Jurkat, Clone E6-1 (cell line): ENCODE measurements around the gene OR51S1. TPM values are rescaled to one million over a fixed set of nuclear protein-coding genes. Genes with fewer than 3 reads are reported as not detected.
"Not testable (repeated sequence)": the region's sequence is repeated elsewhere in the genome, so short reads cannot be mapped to it uniquely, and the experiment has no call there.

Experiments
- DNase-seq: peaks from one replicate; pipeline ENCODE4 v3.0.0-alpha.2; 2011; ENCODE audit warnings: low read depth, low spot score
- H3K4me3 ChIP-seq: 2 replicates; pipeline ENCODE4 v1.5.1; 2011; ENCODE audit warnings: mild to moderate bottlenecking, low read length, control low read depth, moderate library complexity
- polyA plus RNA-seq: library from polyadenylated mRNA; unstranded; fragments of >200 nt; gene quantifications from one replicate; pipeline ENCODE4 v1.2.1, GENCODE V29; 2012; ENCODE audit warnings: missing spikeins; ENCODE audit not compliant: insufficient read length, insufficient read depth

The OR51S1 gene, protein sequence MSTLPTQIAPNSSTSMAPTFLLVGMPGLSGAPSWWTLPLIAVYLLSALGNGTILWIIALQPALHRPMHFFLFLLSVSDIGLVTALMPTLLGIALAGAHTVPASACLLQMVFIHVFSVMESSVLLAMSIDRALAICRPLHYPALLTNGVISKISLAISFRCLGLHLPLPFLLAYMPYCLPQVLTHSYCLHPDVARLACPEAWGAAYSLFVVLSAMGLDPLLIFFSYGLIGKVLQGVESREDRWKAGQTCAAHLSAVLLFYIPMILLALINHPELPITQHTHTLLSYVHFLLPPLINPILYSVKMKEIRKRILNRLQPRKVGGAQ
- not detected for polyA plus RNA-seq

DNA sequence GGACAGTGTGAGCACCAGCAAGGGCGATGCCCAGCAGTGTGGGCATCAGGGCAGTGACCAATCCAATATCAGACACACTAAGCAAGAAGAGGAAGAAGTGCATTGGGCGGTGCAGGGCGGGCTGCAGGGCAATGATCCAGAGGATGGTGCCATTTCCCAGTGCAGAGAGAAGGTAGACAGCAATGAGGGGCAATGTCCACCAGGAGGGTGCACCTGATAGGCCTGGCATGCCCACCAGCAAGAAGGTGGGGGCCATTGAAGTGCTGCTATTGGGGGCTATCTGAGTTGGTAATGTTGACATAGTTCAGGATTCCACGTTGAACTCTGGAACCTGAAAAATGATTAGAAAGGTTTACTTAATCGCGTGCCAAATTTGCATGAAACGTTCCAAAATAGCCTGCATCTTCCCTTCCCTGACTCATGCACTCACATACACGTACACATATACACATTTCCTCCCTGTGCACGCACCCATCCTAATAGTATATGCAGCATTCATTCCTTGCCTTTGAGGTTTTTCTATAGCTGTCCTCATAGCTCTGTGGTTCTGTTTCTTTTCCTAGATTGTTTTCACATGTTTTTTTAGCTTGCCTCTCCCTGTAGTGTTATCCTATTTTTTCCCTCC is at the start of gene OR51S1:
Gene OR51S1, minus strand, starts transcription at position 301 of the 625 bp plus-strand sequence. Its CDS starts 0 bp downstream, at position 301.
- no peak for DNase-seq
- no peak within 1 kb of the TSS for H3K4me3 ChIP-seq

DNA sequence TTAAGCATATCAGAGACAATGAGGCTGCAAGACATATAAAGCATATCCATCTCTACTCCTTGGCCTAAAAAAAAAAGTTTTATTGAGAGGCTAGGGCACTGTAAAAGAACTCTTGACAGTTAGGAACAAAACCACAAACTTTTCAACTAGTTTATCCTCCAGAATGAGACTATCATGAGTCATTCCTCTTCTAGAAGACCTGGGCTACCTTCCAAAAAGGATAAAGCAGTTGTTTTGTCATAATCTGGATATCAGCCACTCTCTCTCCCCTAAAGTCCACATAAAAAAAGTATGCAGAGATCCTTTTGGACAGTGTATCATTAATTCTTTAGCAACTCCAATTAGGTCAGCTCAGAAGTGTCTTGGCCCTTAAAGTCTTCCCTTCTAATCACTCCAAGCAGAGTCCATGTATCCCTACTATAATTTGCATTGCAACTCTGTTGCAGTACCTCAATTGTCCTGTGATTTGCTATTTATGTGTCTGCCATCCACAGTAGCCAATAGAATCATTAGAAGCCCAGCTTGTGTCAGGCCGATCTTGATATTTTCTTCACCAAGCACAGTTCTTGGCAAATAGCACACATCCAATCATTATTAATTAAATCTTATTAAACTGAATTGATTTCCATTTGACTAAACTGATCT is 43.1 kb upstream of the OR51S1 start:
- no peak for DNase-seq
- H3K4me3 ChIP-seq = no peak overlapping the region

DNA sequence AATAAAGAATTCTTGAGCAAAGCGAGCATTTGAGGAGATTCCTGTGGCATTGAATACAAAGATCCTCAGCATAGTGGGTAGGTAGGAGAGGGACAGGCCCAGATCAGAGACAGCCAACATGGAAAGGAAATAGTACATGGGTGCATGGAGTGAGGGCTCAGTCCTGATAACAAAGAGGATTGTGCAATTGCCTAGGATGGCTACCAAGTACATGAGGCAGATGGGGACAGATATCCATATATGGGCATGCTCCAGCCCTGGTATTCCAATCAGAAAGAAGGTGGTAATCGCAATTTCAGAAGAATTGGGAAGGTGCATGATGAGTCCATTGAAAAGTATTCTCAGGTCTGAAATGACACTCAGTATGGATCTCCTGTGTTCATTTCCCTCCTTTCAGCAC is 41.3 kb upstream of the OR51S1 start:
- no peak for DNase-seq
- no peak overlapping the region for H3K4me3 ChIP-seq

DNA sequence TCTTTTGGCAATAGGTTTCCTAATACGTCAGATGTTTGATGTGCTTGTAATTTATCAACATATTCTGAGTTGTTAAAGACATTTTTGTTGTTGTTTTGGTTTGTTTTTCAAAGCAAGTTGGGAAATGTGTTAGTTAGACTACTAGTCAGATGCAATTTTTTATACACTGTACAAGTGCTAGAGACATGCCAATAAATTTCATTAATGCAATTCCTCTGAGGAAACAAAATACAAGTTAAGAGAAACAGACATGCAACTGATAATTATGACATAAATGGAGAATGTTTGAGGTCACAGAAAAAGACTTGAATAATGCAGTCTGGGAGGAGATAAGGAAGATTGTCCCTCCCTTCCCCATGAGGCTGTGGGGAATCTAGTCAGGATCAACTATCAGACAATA is 38.6 kb upstream of the OR51S1 start:
- DNase-seq = no peak
- H3K4me3 ChIP-seq = no peak overlapping the region

DNA sequence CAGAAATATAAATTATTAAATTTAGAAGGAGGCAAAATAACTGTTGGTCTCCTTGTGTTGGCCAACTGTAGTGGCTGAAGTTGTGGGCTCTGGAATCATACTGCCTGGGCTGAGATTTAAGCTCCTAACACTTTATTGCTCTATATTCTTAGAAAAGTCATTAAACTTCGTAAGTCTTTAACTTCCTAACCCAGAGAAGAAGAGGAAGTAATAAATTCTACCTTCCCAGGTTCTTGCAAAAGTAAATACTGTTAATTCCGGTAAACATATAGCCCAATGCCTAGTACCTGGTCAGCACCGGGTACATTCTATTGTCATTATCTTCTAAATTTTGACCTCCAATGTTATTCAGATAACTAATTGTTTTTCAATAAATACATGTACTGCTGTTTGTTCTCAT is 37.2 kb upstream of the OR51S1 start:
- H3K4me3 ChIP-seq = no peak overlapping the region
- DNase-seq = no peak

DNA sequence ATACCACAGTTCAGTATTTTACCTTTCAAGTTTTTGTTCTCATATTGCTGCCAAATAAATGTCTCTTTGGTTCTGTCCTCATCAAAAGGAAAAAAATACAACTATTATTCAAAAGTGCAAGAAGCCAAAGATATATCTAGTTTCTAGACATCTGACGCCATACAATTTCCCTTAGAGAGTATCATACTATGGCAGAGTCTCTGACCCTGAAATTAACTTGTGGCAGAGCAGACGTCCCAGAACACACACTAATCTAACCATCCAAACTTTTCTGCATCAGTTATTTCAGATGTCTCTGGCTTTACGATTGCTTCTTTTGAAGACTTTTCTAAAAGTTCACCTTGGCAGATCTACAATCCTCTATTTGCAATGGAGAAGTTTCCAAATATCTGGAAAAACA is 35.4 kb upstream of the OR51S1 start:
- DNase-seq = no peak
- no peak overlapping the region for H3K4me3 ChIP-seq

DNA sequence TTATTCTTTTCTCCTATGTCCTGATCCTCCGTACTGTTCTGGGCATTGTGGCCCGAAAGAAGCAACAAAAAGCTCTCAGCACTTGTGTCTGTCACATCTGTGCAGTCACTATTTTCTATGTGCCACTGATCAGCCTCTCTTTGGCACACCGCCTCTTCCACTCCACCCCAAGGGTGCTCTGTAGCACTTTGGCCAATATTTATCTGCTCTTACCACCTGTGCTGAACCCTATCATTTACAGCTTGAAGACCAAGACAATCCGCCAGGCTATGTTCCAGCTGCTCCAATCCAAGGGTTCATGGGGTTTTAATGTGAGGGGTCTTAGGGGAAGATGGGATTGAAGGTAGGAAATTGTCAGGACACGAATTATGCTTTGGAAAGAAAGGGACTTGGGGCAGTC is 33.5 kb upstream of the OR51S1 start:
- H3K4me3 ChIP-seq = no peak overlapping the region
- no peak for DNase-seq

DNA sequence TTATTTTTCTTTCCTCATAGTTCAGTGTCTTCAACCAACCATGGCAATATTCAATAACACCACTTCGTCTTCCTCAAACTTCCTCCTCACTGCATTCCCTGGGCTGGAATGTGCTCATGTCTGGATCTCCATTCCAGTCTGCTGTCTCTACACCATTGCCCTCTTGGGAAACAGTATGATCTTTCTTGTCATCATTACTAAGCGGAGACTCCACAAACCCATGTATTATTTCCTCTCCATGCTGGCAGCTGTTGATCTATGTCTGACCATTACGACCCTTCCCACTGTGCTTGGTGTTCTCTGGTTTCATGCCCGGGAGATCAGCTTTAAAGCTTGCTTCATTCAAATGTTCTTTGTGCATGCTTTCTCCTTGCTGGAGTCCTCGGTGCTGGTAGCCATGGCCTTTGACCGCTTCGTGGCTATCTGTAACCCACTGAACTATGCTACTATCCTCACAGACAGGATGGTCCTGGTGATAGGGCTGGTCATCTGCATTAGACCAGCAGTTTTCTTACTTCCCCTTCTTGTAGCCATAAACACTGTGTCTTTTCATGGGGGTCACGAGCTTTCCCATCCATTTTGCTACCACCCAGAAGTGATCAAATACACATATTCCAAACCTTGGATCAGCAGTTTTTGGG is 33.0 kb upstream of the OR51S1 start, which contains the start of gene OR51T1:
Gene OR51T1, plus strand, starts transcription at position 41 of the 641 bp plus-strand sequence. Its CDS starts 0 bp downstream, at position 41.
- H3K4me3 ChIP-seq = no peak within 1 kb of the TSS
- no peak for DNase-seq

DNA sequence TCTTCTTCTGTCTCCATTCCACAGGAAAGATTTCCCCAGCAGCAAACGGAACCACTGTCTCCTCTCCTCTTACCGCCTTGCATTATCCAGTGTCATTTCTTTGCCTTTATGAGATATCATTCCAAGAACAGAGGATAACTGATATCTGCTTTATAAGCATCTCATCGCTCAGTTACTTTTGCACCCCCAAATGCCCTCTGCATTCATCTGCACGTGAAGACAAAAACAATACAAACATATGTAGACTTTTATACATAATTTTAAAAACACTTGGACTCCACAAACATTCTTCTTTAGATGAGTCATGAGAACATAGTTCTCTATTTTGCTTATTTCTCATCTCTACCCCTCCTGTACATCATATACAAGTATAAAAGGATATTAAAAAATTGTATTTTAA is 32.2 kb upstream of the OR51S1 start:
- DNase-seq = no peak
- H3K4me3 ChIP-seq = no peak overlapping the region

DNA sequence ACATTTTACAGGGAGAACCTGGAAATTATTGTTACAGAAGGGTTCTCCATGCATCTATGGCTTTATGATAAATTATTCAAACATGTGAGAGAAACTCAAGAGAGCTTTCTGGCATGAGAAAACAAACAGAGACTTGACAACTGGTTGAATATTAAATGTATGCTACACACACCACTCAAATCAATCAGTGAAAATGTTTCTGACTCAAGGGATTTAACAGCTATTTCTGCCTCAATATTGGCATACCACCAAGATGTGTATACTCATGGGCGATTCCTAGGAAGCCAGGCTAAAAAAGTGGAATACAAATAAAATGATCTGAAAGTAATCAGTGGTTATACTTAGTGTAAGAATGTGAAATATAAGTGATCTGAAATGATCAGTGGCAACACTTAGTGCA is 16.8 kb upstream of the OR51S1 start:
- H3K4me3 ChIP-seq = no peak overlapping the region
- DNase-seq = no peak

DNA sequence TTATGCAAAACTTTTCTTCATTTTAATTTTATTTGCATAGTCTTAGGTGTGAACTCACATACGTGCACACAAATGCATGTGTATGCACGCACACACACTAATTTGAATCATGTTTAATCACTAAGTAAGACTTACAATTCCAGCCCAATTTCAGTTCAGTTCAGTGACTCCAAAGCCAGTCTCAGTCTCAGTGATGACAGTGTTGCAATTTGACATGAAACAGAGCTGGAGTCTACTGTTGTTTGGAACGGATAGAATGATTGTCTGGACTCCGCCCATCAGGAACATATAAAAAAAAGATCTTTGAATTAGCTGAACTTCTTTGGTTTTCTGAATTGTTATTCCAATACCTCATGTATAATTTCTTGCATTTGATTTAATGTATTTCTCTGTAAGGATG is 14.9 kb upstream of the OR51S1 start:
- DNase-seq = no peak
- no peak overlapping the region for H3K4me3 ChIP-seq

DNA sequence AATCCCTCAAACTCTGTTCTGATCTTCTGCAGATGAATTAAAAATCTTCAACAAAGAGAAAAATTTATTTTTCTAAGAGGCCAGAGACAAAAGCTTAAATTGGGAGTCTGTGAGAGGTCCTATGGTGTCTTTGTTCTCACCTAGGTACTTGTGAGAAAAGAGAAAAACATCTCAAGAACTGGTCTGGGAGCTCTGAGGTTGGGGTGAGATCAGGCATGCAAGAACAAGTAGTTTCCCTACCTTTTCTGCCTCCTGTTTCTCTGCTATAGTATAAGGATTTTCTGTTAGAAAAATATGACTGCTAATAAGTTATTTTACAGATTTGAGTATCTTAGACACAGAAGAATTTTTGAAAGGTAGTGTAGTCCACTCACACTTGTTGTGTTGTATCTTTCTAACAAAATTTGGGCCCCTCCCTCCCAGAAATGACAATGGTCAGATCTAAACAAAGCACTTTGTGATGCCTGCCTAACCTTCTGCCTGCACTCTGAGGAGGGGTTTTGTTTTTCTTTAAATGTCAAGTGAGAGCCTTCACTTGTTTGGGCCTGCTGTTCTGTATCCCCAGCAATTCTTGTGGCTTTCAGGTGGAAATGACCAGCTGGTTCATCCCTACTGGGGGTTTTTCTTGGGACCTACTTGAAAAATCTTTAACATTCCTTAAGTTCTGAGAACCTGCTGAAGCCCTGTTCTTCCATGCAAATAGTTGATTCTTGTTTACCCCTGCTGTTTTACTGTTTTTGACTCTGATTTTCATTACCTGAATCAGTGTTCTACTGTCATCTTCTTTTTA is 13.6 kb upstream of the OR51S1 start:
- no peak overlapping the region for H3K4me3 ChIP-seq
- DNase-seq = no peak

DNA sequence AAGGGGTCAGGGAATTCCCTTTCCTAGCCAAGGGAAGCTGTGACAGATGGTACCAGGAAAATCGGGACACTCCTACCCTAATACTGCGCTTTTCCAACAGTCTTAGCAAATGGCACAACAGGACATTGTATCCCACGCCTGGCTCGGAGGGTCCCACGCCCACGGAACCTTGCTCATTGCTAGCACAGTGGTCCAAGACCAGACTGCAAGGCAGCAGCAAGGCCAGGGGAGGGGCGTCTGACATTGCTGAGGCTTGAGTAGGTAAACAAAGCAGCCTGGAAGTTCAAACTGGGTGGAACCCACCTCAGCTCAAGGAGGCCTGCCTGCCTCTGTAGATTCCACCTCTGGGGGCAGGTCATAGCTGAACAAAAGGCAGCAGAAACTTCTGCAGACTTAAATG is 5.3 kb upstream of the OR51S1 start:
- not testable (repeated sequence) for DNase-seq

DNA sequence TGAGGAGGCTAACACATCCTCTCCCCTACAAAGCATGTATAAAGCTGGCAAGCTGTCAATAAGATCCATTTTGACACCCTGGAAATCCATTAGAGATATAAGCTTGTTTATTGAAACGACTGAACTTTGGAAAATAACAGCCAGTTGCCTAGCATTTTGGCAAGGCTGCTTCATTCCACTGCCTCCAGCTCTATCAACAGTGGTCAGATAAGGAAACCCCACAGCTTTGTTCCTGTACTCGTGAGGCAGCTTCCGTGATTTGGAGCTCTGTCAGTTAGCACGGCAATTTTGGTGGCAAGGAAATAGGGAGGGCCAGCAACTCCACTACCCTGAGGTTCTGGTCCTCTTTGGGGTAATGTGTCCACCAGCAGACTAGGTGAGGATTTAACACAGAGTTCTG is 2.0 kb upstream of the OR51S1 start:
- no peak overlapping the region for H3K4me3 ChIP-seq
- DNase-seq = no peak

More for the DNA sequence above, 5.3 kb upstream of the OR51S1 start:
- H3K4me3 ChIP-seq = not testable (repeated sequence)

DNA sequence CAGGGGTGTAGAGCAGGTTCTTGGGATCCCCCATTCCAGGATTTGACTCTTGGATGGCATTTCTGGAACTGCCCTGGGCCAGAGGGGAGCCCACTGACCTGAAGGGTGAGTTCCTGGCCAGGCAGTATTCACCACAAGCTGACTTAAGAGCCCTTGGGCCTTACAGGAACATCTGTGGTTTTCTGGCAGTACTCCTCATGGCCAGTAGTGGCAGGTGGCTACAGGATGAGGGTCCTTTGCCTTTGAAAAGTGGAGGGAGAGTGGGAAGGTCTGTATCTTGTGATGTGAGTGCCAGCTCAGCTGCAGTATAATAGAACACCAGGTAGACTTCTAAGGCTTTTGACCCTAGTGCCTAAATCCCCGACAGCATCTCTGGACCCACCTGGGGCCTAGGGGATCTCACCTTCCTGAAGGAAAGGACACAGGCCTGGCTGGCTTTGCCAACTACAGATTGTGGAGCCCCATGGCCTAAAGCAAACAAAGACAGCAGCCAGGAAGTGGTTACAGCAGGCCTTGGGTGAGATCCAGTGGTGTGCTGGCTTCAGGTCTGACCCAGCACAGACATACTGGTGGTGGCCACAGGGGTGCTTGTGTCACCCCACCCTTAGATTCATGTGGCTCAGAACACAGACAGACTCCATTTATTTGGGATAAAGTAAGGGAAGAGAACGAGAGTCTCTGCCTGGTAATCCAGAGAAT is 9.0 kb downstream of the OR51S1 start:
- no peak for DNase-seq

DNA sequence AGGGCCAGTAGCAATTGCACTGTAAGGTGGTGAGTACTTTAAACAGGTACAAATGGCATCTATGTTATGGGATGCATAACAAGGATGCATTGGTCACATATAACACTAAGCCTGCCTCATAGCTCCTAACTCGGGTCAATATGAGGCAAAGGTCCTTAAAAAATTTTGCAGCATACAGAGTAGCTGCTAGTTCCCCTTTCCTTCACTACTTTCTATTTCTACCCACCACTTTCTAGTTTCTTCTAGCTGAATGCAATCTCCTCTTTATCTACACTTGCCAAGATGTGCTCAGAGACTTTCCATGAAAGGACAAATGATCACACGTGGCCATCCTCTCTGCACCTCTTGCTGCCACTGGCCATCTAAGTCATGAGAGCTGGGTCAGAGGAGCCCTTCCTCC is 18.1 kb downstream of the OR51S1 start:
- H3K4me3 ChIP-seq = no peak overlapping the region
- no peak for DNase-seq

More for the DNA sequence above, 9.0 kb downstream of the OR51S1 start:
- H3K4me3 ChIP-seq = no peak overlapping the region

DNA sequence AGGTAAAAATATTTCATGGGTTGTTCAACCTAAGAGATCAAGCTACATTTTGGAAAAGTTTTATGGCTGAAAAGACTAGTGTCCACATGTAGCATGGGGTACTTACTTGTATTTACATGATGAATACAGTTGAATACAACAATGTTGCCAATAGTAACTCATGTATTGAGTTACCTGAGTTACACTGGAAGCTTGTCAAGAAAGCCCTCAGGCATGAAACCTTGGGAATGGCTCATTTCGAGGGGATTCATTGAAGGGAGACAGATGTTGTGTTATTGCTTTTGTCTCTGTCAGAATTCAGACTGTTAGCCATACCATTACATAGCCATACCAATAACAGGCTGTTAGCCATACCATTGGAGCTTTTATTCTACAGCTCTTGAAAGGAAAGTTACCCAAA is 18.7 kb downstream of the OR51S1 start:
- no peak overlapping the region for H3K4me3 ChIP-seq
- DNase-seq = no peak

DNA sequence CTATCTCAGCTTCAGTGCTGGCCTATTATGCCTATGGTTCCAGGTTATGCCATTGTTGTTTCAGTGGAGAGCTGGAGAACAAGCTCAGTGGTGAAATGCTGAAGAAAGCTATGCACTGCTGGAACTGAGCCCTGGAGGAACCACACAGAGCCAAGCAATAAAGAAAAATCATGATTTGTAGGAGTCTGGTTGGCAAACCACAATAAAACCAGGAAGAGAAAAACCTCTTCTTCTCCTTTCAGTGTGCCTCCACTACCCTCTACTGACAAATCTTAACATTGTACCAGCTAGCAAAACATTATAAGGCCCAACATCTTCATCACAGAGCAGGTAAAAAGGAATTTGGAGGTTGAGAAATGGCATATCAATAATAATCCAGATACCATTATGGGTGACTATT is 22.6 kb downstream of the OR51S1 start:
- DNase-seq = peak; percentile 3
- no peak overlapping the region for H3K4me3 ChIP-seq
